H1 (cell line): ENCODE data around the gene NDUFAF8.
"Not testable (repeated sequence)": the region's sequence is repeated elsewhere in the genome, so short reads cannot be mapped to it uniquely, and the experiment has no call there.

Source experiments
- EP300 ChIP-seq, 2 experiments: IDR thresholded peaks; 1 replicate in 1 of 2; 2 replicates in 1 of 2; pipeline ENCODE4 v1.6.1; 2011 to 2012; ENCODE audit warnings: low read depth in 2 of 2, low read length in 2 of 2, mild to moderate bottlenecking in 2 of 2, borderline replicate concordance in 1 of 2, inconsistent platforms in 1 of 2, moderate library complexity in 1 of 2
- EZH2 ChIP-seq: fragments of 200-600 bp; sonication (generic); IDR thresholded peaks from 2 replicates; pipeline ENCODE4 v1.7.1; 2012; ENCODE audit warnings: low read depth, mild to moderate bottlenecking, moderate library complexity, low read length, inconsistent platforms; ENCODE audit not compliant: severe bottlenecking
- FOSL1 ChIP-seq: IDR thresholded peaks from 2 replicates; pipeline ENCODE4 v1.6.1; 2011; ENCODE audit warnings: mild to moderate bottlenecking, low read depth, low read length, moderate library complexity; ENCODE audit not compliant: insufficient read depth
- POLR2A ChIP-seq, 2 experiments: IDR thresholded peaks; 1 replicate in 1 of 2; 2 replicates in 1 of 2; pipeline ENCODE4 v1.6.1; 2011; ENCODE audit warnings: low read depth in 2 of 2, low read length in 2 of 2, mild to moderate bottlenecking in 2 of 2; ENCODE audit errors: control extremely low read depth in 1 of 2
- POLR2AphosphoS5 ChIP-seq: IDR thresholded peaks from 2 replicates; pipeline ENCODE4 v1.6.1; 2011; ENCODE audit warnings: low read depth, low read length
- SP1 ChIP-seq: IDR thresholded peaks from 2 replicates; pipeline ENCODE4 v1.6.1; 2011; ENCODE audit warnings: low read depth, low read length
- SUZ12 ChIP-seq: fragments of 200-600 bp; sonication (generic); IDR thresholded peaks from 2 replicates; pipeline ENCODE4 v1.6.1; 2012; ENCODE audit warnings: mild to moderate bottlenecking, inconsistent platforms, low read length, moderate library complexity, mixed read lengths
- TBP ChIP-seq: IDR thresholded peaks from 2 replicates; pipeline ENCODE4 v1.6.1; 2011; ENCODE audit warnings: low read depth, low read length, improper control_type of control experiment
- YY1 ChIP-seq: IDR thresholded peaks from 2 replicates; pipeline ENCODE4 v1.6.1; 2011; ENCODE audit warnings: low read depth, mild to moderate bottlenecking, low read length
- TF ChIP-seq, protein P1 (sequence below), 3 experiments: IDR thresholded peaks; 1 replicate in 2 of 3; 2 replicates in 1 of 3; pipeline versions ENCODE4 v1.5.1 to v1.6.1; 2011; ENCODE audit warnings: low read length in 3 of 3, mild to moderate bottlenecking in 3 of 3, inconsistent platforms in 2 of 3, low read depth in 1 of 3, moderate library complexity in 1 of 3; ENCODE audit not compliant: insufficient read depth in 1 of 3; ENCODE audit errors: control extremely low read depth in 1 of 3

DNA sequence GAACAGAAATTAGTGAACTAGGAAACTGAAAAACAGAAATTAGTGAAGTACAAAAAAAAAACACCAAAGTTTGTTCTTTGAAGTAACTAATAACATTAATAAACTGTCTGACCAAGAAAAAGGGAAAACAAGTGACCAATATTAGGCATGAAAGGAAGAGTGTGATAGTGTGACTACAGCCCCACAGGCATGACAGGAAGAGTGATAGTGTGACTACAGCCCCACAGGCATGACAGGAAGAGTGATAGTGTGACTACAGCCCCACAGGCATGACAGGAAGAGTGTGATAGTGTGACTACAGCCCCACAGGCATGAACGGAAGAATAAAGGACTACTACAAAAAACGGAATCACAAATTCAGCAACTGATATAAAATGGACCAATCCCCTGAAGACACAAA, 11.5 kb upstream of the NDUFAF8 start:
- TF ChIP-seq EP300 (IDR thresholded peaks at IDR 0.05; ENCODE audit: borderline replicate concordance in 1 of 2, low read depth in 2 of 2, low read length in 2 of 2); EZH2; TBP; YY1; SP1; FOSL1; SUZ12; POLR2A (IDR thresholded peaks at IDR 0.05; ENCODE audit: control extremely low read depth in 1 of 2, low read depth in 2 of 2, low read length in 2 of 2); POLR2AphosphoS5: not testable (repeated sequence)
- TF ChIP-seq, protein P1, sequence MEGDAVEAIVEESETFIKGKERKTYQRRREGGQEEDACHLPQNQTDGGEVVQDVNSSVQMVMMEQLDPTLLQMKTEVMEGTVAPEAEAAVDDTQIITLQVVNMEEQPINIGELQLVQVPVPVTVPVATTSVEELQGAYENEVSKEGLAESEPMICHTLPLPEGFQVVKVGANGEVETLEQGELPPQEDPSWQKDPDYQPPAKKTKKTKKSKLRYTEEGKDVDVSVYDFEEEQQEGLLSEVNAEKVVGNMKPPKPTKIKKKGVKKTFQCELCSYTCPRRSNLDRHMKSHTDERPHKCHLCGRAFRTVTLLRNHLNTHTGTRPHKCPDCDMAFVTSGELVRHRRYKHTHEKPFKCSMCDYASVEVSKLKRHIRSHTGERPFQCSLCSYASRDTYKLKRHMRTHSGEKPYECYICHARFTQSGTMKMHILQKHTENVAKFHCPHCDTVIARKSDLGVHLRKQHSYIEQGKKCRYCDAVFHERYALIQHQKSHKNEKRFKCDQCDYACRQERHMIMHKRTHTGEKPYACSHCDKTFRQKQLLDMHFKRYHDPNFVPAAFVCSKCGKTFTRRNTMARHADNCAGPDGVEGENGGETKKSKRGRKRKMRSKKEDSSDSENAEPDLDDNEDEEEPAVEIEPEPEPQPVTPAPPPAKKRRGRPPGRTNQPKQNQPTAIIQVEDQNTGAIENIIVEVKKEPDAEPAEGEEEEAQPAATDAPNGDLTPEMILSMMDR (IDR thresholded peaks at IDR 0.05; ENCODE audit: control extremely low read depth in 1 of 3, insufficient read depth in 1 of 3, low read depth in 1 of 3, low read length in 3 of 3): not testable (repeated sequence)
